H9 (cell line): ENCODE results near the gene IMPA2. TPM values are rescaled to one million over a fixed set of nuclear protein-coding genes. Genes with fewer than 3 reads are reported as not detected.

ENCODE experiments used
- DNase-seq: peaks from one replicate; pipeline ENCODE4 v3.0.0-alpha.2; 2017
- H2AFZ ChIP-seq: one replicate; pipeline ENCODE4 v1.6.1; 2013; ENCODE audit warnings: mild to moderate bottlenecking, low read length, control low read depth, moderate library complexity
- H2AK5ac ChIP-seq: 2 replicates; pipeline ENCODE4 v1.6.1; 2013; ENCODE audit warnings: low read length, control low read depth, mixed read lengths; ENCODE audit not compliant: insufficient read length
- H2BK120ac ChIP-seq: one replicate; pipeline ENCODE4 v1.6.1; 2013; ENCODE audit warnings: low read depth, mild to moderate bottlenecking, low read length, control low read depth, inconsistent platforms; ENCODE audit not compliant: poor library complexity, severe bottlenecking
- H2BK12ac ChIP-seq: 2 replicates; pipeline ENCODE4 v1.6.1; 2013; ENCODE audit warnings: low read length, control low read depth, mixed read lengths, low read depth; ENCODE audit not compliant: insufficient read length
- H2BK15ac ChIP-seq: 2 replicates; pipeline ENCODE4 v1.6.1; 2013; ENCODE audit warnings: low read depth, low read length, control low read depth
- H2BK20ac ChIP-seq: one replicate; pipeline ENCODE4 v1.6.1; 2013; ENCODE audit warnings: low read depth, mild to moderate bottlenecking, low read length, control low read depth, inconsistent platforms; ENCODE audit not compliant: poor library complexity, severe bottlenecking
- H2BK5ac ChIP-seq: 2 replicates; pipeline ENCODE4 v1.6.1; 2013; ENCODE audit warnings: low read length, control low read depth, mixed read lengths; ENCODE audit not compliant: insufficient read length
- H3K14ac ChIP-seq: 2 replicates; pipeline ENCODE4 v1.6.1; 2013; ENCODE audit warnings: low read length, control low read depth; ENCODE audit not compliant: insufficient read depth
- H3K18ac ChIP-seq: 2 replicates; pipeline ENCODE4 v1.6.1; 2013; ENCODE audit warnings: low read depth, mild to moderate bottlenecking, mixed read lengths, low read length, control low read depth; ENCODE audit not compliant: insufficient read length
- H3K23ac ChIP-seq: 2 replicates; pipeline ENCODE4 v1.6.1; 2013; ENCODE audit warnings: low read length, control low read depth, mixed read lengths, low read depth; ENCODE audit not compliant: insufficient read length
- H3K23me2 ChIP-seq: 2 replicates; pipeline ENCODE4 v1.6.1; 2013; ENCODE audit warnings: low read depth, mild to moderate bottlenecking, mixed read lengths, low read length, control low read depth; ENCODE audit not compliant: insufficient read length, poor library complexity, severe bottlenecking
- H3K27ac ChIP-seq: 2 replicates; pipeline ENCODE4 v1.5.1; 2013; ENCODE audit warnings: low read length, control low read depth, mixed read lengths, low read depth; ENCODE audit not compliant: insufficient read length
- H3K27me3 ChIP-seq: 2 replicates; pipeline ENCODE4 v1.6.1; 2013; ENCODE audit warnings: low read length, control low read depth, inconsistent platforms; ENCODE audit not compliant: insufficient read depth
- H3K4ac ChIP-seq: 2 replicates; pipeline ENCODE4 v1.6.1; 2013; ENCODE audit warnings: low read depth, mild to moderate bottlenecking, control low read depth, inconsistent platforms, low read length, moderate library complexity
- H3K4me1 ChIP-seq: 2 replicates; pipeline ENCODE4 v1.6.1; 2013; ENCODE audit warnings: low read length, control low read depth, inconsistent platforms; ENCODE audit not compliant: insufficient read depth
- H3K4me2 ChIP-seq: 2 replicates; pipeline ENCODE4 v1.6.1; 2013; ENCODE audit warnings: low read length, control low read depth, mixed read lengths; ENCODE audit not compliant: insufficient read length, insufficient read depth
- H3K56ac ChIP-seq: 2 replicates; pipeline ENCODE4 v1.6.1; 2013; ENCODE audit warnings: low read depth, mild to moderate bottlenecking, mixed read lengths, low read length, control low read depth; ENCODE audit not compliant: insufficient read length
- H3K79me1 ChIP-seq: 2 replicates; pipeline ENCODE4 v1.6.1; 2013; ENCODE audit warnings: low read depth, mild to moderate bottlenecking, moderate library complexity, low read length, control low read depth, inconsistent platforms; ENCODE audit not compliant: insufficient read depth, poor library complexity, severe bottlenecking
- H3K79me2 ChIP-seq: 2 replicates; pipeline ENCODE4 v1.6.1; 2013; ENCODE audit warnings: low read length, control low read depth, inconsistent platforms; ENCODE audit not compliant: insufficient read depth
- H3K9ac ChIP-seq: 2 replicates; pipeline ENCODE4 v1.6.1; 2013; ENCODE audit warnings: low read length, control low read depth, mixed read lengths; ENCODE audit not compliant: insufficient read length; ENCODE audit errors: extremely low read depth
- H3K9me3 ChIP-seq: one replicate; pipeline ENCODE4 v1.6.1; 2013; ENCODE audit warnings: low read depth, low read length, inconsistent platforms; ENCODE audit not compliant: control insufficient read depth
- H3T11ph ChIP-seq: one replicate; pipeline ENCODE4 v1.6.1; 2013; ENCODE audit warnings: mild to moderate bottlenecking, low read length, control low read depth, inconsistent platforms
- H4K20me1 ChIP-seq: one replicate; pipeline ENCODE4 v1.6.1; 2013; ENCODE audit not compliant: control insufficient read depth, insufficient read length, insufficient read depth
- H4K5ac ChIP-seq: 2 replicates; pipeline ENCODE4 v1.6.1; 2013; ENCODE audit warnings: low read depth, mild to moderate bottlenecking, mixed read lengths, low read length, control low read depth; ENCODE audit not compliant: insufficient read length
- H4K8ac ChIP-seq: replicated peaks from 2 replicates; pipeline ENCODE4 v1.6.1; 2013; ENCODE audit warnings: low read length, control low read depth, mixed read lengths, low read depth; ENCODE audit not compliant: insufficient read length
- H4K91ac ChIP-seq: 2 replicates; pipeline ENCODE4 v1.6.1; 2013; ENCODE audit warnings: low read depth, mild to moderate bottlenecking, moderate library complexity, mixed read lengths, low read length, control low read depth; ENCODE audit not compliant: insufficient read length
- H3K27ac Mint-ChIP-seq, 3 experiments: 2 replicates in 2 of 3; 3 replicates in 1 of 3; pipeline ENCODE4 v1.8.0; 2020 to 2021; ENCODE audit warnings: mixed read lengths in 3 of 3, mild to moderate bottlenecking in 1 of 3, moderate library complexity in 1 of 3
- H3K27me3 Mint-ChIP-seq: 2 replicates; pipeline ENCODE4 v1.8.0; 2021; ENCODE audit warnings: low read depth, mild to moderate bottlenecking, moderate library complexity, mixed read lengths
- H3K36me3 Mint-ChIP-seq, 3 experiments: 2 replicates in 2 of 3; 3 replicates in 1 of 3; pipeline ENCODE4 v1.8.0; 2020 to 2021; ENCODE audit warnings: low read depth in 3 of 3, mixed read lengths in 3 of 3; ENCODE audit not compliant: insufficient read depth in 1 of 3
- H3K4me1 Mint-ChIP-seq, 2 experiments: 2 replicates each; pipeline ENCODE4 v1.8.0; 2020; ENCODE audit warnings: mixed read lengths in 2 of 2
- H3K4me3 Mint-ChIP-seq, 2 experiments: 2 replicates in 1 of 2; 3 replicates in 1 of 2; pipeline ENCODE4 v1.8.0; 2020 to 2021; ENCODE audit warnings: mild to moderate bottlenecking in 2 of 2, mixed read lengths in 2 of 2, moderate library complexity in 1 of 2
- H3K9me3 Mint-ChIP-seq, 2 experiments: 2 replicates in 1 of 2; 3 replicates in 1 of 2; pipeline ENCODE4 v1.8.0; 2020; ENCODE audit warnings: mild to moderate bottlenecking in 2 of 2, mixed read lengths in 2 of 2, moderate library complexity in 1 of 2
- CTCF ChIP-seq: fragments of 200-600 bp; sonication (generic); conservative IDR thresholded peaks from 3 replicates; pipeline ENCODE4 v1.8.0; 2021; ENCODE audit warnings: antibody characterized with exemption, mild to moderate bottlenecking
- WGBS: extraction: QIAGEN DNeasy Blood & Tissue Kit; methylation state at CpG from one replicate; pipeline ENCODE4 v1.1.7; 2013; ENCODE audit warnings: missing lambda C conversion rate, low lambda C conversion rate, mixed read lengths; ENCODE audit not compliant: insufficient read length; ENCODE audit errors: extremely low coverage; 5-methylcytosine and 5-hydroxymethylcytosine counted together
- total RNA-seq: library from RNA; stranded (reverse); gene quantifications from 2 replicates; pipeline ENCODE4 v1.2.1, GENCODE V29; 2021

The IMPA2 gene
- total RNA-seq, 1 experiment from 2014 or later = 73.8 TPM

- Histone ChIP-seq H3K18ac (no peak overlapping the region), H3K79me1 (no peaks in the 10 kb centered on the region), H3K9me3 (no peaks in the 10 kb centered on the region), H3K4me2 (no peak overlapping the region), H3K27ac (no peak overlapping the region), H3T11ph (no peak overlapping the region), H3K23me2 (no peaks in the 10 kb centered on the region), H3K4me1 (no peaks in the 10 kb centered on the region), H3K4ac (no peak overlapping the region), H2BK120ac (no peak overlapping the region), H3K9ac (no peak overlapping the region), H3K56ac (no peak overlapping the region), H3K79me2 (no peaks in the 10 kb centered on the region), H2AFZ (no peak overlapping the region), H3K23ac (no peak overlapping the region), H4K91ac (no peak overlapping the region), H2BK5ac (no peak overlapping the region), H2BK12ac (no peak overlapping the region), H3K14ac (no peak overlapping the region), H4K5ac (no peak overlapping the region), H2BK20ac (no peak overlapping the region), H3K27me3 (no peaks in the 10 kb centered on the region), H2AK5ac (no peak overlapping the region), H4K20me1 (no peaks in the 10 kb centered on the region), H2BK15ac (no peak overlapping the region), H4K8ac (no peak overlapping the region)
- Mint-ChIP-seq H3K27me3 (no peaks in the 10 kb centered on the region; the same call in 1 of the 2 replicates), H3K4me1 (peaks cover 2 to 5% of the 10 kb centered on the region in 2 experiments; a peak in 2 of 4 replicates), H3K4me3 (no peak overlapping the region), H3K36me3 (peaks cover 47 to 85% (median 65%) of the 10 kb centered on the region in 3 experiments), H3K9me3 (no peaks in the 10 kb centered on the region), H3K27ac (peak overlapping the region; percentile 71 to 91 (median 81); a peak in 5 of 7 replicates)
- TF ChIP-seq CTCF = no peak
- DNase-seq = no peak
- no CpG with 5 or more reads among the region's 20 CpGs for WGBS
Measured at GRCh38 chr18:12013186-12013916, 32.0 kb downstream of the IMPA2 start.
